ENCODE measurements around the gene INHA.

Gene INHA, protein sequence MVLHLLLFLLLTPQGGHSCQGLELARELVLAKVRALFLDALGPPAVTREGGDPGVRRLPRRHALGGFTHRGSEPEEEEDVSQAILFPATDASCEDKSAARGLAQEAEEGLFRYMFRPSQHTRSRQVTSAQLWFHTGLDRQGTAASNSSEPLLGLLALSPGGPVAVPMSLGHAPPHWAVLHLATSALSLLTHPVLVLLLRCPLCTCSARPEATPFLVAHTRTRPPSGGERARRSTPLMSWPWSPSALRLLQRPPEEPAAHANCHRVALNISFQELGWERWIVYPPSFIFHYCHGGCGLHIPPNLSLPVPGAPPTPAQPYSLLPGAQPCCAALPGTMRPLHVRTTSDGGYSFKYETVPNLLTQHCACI

DNA sequence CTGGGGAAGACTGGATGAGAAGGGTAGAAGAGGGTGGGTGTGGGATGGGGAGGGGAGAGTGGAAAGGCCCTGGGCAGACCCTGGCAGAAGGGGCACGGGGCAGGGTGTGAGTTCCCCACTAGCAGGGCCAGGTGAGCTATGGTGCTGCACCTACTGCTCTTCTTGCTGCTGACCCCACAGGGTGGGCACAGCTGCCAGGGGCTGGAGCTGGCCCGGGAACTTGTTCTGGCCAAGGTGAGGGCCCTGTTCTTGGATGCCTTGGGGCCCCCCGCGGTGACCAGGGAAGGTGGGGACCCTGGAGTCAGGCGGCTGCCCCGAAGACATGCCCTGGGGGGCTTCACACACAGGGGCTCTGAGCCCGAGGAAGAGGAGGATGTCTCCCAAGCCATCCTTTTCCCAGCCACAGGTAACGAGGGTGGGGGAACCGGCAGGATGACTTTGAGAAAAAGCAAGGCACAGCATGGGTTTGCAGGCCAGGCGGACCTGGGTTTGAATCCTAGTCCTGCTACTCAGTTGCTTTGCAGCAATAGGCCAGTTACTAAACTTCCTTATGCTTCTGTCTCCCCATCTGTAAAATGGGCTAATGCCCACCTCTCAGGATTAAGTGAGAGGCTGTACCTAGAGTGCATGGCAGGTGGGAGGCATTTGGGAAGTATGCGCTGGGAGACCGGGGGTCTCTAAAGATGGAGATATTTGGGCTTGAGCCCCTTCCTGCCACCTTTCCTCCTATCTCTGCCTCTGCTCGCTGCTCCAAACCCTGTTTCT, at the start of gene INHA:
INHA (plus strand) TSS at position 74 of the 765 bp plus-strand sequence; CDS start at position 139, 65 bp downstream.
- DNase-seq (ENCODE audit: low spot score), result no peak

DNA sequence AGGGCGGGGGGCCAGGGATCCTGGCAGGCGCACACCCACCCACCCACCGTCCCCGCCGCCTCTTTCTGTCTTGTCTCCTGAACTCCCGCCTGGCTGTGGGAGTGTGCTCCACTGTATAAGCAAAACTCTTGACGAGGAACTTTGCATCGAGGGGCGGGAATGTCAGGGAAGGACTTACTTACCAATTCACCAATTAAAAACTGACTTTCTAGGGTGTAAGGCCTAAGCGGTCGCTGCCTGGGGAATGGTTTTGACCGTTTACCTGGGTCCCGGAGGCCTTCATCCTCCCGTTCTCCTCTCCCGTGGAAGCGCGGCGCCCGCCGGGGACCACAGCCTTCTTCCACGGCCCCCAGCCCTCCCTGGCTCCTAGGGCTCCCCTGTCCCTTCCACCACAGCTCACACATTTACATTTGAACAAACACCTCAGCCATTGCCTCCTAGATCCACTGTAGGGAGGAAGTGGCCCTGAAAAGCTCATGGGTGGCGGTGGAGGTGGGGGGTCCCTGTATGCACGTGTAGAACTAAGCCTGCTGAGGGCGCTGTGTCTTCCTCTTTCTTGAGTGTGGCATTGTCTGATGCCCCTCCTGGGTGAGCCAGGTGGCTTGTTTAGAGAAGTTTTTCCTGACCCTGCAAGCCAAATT, 49.0 kb upstream of the INHA start:
- DNase-seq (ENCODE audit: low spot score), result peak; percentile 63

DNA sequence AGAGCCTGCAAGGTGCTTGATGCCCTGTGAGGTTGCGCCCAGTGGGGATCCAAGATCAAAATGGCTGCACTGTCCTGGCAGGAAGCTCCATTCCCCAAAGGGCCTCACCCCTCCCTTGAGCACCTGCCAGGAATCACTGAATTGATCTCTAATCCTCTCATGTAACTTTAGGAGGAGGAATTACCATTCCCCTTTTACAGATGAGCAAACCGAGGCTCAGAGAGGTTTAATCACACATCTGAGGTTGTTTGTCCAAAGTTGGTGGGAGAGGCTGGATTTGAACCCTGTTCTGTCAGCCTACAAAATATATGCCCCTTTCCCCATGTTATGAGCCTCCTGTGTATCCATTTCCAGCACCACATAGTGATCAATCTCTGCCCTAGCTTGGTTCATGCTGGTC, 47.3 kb upstream of the INHA start:
- DNase-seq (ENCODE audit: low spot score), result no peak

DNA sequence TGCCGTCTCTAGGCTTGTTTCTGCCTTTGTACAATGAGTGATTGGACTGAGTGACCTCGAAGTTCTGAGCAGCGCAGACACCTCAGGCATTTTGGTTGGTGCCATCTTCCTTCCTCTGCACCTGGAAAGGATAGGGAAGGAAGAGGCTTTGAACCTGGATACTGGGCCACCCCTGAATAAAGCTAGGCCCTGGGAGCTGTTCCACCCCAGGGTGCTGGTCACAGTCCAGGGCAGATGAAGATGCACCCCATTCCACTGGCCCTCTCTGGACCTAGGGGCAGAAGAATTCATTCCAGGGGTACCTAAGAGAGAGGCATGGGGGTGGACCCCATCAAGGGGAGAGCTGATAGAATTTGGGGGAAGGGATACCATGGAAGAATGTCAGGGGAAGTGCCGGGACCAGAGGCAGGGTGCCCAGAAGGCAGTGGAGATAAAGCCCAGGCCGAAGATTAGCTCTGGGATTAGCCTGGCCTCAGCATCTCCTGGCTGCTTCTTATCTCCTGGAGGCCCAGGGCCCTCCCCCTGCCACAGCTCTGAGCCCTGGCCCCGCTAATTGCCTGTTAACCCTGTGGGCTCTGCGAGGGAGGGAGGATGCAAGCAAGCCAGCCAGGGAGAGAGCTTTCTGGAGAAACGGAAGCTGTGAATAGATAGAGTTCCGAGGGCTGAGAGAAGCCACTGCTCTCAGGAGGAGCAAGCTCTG, 46.4 kb upstream of the INHA start:
- no peak for DNase-seq (ENCODE audit: low spot score)

DNA sequence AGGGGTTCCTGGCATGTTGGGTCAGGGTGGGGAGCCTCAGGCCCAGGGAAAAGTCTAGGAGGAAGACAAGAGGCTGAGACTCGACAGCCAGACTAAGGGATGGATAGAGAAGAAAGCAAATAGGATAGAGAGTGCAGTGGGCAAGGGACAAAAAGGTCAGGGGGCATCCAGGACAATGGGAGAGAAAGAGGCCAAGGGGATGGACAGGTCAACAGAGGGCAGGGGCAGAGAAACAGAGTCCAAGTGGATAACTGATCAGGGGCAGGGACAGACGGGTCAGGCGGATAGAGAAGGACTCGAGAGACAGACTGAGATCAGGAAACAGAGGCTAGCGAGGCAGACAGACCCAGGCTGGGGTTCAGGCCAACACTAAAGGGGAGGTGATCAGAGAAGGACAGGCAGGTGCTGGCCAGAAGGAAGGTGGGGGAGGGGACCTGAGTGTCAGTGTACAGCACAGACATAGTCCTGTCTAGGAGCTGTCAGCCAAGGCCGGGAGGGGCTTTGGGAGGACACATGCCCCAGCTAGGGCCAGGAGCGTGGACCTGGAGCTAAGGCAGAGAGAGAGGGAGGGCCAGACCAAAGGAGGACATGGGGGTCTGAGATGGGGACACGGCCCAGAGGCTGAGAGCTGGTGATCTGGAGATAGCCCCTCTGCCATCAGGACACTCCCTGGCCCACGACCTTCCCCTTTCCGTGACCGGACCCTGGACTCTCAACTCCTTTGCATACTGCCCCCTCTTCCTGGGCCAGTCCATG, 45.6 kb upstream of the INHA start:
- no peak for DNase-seq (ENCODE audit: low spot score)

DNA sequence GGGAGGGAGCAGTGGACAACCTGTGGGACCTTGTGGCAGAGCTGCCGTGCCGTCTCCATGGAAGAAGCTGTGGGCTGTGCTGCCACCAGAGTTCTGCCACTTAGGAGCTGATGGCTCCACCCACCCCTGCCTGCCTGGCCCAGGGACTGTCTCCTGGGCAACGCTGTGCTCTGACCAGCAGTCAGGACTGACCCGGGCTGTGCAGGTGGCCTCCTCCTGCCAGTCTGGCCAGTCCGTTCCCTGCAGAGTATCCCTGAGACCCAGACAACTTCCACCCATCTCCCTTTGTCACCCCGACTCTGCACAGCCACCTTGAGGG, 45.1 kb upstream of the INHA start:
- no peak for DNase-seq (ENCODE audit: low spot score)

DNA sequence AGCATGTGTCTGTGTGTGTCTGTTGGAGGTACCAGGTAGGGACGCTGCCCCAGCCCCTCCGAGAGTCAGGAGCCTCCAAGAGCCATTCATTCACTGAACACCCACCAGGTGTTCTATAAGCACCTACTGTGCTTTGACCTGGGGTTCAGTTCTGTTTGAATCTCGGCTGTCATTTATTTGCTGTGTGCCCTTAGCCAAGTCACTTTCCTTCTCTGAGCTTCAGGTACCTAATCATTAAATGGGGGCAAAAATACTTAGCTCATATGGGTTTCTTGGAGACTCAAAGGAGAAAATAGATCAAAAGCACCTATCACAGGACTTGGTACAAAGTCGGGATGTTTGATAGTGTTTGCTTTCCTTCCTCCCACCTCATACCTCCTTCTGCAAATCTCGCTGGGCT, 44.6 kb upstream of the INHA start:
- no peak for DNase-seq (ENCODE audit: low spot score)

DNA sequence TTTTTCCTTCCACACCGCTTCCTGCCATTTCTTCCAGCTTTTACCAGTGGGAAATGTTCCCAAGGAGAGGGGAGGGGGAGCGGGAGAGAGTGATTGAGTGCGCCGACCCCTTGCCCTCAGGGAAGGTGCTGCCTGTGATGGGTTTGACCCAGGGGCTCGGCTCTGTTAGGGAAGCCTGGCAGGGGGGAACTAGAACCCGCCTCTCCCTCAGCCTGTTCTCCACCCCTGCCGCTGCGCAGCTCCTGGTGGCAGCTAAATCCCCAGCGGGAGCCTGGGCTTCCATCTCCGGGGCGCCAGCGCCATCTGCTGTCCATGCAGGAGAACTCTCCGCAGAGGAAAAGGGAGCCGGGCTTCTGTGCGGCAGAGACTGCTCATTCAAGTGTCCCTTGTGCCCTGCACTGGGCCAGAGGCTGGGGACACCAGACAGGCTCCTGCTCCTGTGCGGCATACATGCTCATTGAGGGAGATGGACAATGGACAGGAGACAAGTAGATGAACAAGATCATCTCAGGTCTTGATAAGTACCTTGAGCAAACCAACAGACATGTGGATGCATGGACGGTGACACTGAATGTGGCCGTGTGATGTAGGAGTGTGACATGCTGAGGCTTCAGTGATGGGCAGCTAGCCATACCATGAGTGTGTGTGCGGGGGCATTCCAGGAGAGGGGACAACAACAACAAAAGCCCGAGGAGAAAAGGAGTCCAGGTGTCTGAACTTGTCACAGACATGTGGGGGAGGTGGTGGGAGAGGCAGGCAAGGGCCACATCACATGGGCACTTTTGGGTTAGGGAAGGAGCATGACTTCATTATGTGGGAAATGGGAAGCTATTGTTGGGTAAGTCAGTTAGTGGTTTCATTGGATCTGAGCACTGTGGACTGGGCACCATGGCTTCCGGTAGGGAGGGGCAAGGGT, 41.8 kb upstream of the INHA start:
- DNase-seq (ENCODE audit: low spot score), result peak; percentile 91

DNA sequence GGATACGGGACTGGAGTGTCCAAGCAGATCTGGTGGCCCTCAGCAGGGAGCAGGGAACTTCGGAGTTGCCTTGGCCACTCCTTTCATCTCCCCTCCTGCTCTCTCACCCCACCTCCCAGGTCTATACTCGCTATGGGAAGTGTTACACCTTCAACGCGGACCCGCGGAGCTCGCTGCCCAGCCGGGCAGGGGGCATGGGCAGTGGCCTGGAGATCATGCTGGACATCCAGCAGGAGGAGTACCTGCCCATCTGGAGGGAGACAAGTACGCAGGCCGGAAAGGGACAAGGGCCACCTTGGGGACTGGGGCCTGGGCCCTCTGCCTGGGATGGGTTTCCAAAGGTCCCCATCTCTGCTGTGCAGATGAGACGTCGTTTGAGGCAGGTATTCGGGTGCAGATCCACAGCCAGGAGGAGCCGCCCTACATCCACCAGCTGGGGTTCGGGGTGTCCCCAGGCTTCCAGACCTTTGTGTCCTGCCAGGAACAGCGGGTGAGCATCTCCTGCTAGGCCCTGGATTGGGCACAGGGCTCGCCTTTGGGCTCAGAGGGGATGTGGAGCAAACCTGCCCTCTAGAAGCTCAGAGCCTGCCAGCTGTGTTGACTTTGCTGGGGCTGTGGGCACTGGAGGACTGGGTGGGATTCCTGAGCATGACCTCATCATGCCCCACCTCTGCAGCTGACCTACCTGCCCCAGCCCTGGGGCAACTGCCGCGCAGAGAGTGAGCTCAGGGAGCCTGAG, 40.3 kb upstream of the INHA start:
- no peak for DNase-seq (ENCODE audit: low spot score)

DNA sequence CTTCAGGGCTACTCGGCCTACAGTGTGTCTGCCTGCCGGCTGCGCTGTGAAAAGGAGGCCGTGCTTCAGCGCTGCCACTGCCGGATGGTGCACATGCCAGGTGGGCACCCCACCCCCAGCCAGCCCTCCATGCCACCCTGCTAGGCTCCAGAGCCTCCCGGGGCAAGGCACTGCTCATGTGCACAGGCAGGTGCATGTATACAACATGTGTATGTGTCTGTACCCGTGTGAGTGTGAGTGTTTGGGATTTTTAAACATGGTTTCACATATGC, 39.8 kb upstream of the INHA start:
- DNase-seq (ENCODE audit: low spot score), result no peak

DNA sequence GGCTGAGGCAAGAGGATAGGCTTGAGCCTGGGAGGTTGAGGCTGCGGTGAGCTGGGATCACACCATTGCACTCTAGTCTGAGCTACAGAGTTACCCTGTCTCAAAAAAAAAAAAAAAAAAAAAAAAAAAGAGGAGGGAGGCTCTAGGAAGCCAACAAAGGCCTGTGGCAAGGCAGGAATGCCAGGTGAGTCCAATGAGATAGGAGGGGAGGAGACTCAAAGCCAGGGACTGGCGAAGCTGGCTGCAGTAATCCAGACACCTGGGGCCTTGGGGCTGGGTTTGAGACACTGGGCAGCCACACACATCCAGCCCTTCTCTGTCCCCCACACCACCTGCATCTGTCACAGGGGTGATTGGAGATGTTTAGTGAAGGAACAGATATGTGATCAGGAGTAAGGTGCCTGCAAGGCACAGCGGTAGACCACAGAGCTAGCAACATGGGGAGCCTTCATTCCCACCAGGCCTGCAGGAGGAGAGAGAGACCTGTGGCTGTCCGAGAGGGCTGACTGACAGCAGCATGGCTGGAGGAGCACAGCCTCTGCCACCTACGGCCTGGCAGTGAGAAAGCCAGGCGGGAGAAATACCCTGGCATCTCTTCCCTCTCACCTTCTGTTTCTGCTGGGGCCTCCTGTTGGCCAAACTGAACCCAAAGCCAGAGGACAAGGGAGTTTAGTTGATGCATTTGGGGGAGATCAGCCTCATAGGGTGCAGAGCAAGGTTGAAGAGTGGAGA, 38.0 kb upstream of the INHA start:
- peak; percentile 59 for DNase-seq (ENCODE audit: low spot score)

DNA sequence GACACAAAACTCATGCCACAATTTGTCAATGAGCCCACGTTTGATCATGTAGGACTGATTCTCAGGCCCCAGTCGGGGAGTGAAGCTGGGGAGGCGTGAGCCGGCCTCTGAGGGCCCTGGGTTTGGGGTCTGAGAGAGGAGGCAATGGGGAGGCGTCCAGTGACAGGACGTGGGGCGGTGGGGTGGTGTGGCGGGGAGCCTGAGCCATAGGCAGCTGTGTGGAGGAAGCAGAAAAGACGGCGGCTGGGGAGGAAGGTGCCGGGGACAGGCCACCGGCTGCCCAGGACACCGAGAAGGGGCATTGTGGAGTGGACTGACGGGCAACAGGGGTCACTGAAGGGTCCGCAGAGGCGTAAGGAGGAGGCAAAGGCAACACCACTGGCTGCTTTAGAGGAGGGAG, 35.7 kb upstream of the INHA start:
- DNase-seq (ENCODE audit: low spot score), result no peak

DNA sequence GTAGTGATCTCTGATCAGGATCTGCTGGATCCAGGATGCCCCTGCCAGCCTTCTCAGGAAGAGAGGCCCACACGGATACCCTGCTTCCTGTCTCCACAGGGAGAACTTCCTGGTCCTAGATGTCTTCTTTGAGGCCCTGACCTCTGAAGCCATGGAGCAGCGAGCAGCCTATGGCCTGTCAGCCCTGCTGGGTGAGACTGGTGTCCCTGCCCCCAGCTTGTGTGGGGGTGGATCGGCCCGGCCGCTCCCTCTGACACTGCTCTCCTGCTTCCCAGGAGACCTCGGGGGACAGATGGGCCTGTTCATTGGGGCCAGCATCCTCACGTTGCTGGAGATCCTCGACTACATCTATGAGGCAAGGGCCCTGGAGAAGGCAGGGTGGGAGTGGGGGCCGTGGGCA, 35.1 kb upstream of the INHA start:
- DNase-seq (ENCODE audit: low spot score), result no peak

DNA sequence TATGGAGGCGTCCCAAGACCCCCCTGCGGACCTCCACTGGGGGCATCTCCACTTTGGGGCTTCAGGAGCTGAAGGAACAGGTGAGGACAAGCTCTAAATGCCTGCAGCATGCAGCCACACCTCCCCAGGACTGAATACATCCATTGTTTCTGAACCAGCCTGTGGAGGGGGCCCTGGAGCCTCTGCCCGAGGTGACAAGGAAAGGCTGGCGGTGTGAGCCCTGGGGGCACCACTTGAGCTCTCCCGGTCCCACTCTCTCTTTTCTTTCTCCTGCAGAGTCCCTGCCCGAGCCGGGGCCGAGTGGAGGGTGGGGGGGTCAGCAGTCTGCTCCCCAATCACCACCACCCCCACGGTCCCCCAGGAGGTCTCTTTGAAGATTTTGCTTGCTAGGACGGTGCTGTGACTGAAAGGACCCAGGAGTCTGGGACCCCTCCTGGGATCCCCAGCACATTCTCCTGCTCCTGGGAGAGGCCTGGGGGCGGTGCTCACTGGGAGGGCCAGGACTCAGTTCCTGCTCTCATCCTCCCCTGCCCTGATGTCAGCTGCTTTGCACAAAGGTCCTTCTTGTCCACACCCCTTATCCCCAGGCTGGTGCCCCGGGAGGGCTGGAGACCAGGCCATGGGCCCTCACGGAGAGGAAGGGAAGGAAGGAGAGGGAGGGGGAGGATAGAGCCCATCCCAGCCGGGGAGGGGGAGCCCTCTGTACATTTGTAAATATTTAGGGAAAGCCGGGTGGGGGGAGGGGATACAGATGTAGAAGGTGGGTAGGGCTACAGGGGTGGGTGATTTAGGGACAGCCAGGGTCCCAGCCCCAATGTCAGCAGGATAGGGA, 34.2 kb upstream of the INHA start:
- no peak for DNase-seq (ENCODE audit: low spot score)

DNA sequence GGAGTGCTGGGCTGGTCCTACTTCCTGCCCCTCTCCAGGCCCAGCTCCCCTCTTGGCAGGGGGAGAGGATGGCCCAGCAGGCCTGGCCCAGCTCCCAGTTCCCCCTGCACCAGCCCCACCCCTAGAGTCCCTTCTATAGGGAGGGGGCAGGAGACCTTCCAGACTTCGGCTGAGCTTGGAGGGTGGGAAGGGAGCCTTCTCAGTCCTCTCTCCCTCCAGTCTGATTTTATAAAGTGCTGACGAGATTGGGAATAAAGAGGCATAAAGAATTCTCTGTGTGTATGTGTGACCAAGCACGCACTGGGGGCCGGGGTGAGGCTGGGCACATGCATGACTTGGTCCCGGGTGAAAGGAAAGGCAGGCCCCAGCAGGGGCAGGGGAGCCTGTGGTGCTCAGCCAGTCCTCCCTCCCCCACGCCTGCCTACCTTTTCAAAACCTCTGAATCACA, 33.6 kb upstream of the INHA start:
- DNase-seq (ENCODE audit: low spot score), result no peak

DNA sequence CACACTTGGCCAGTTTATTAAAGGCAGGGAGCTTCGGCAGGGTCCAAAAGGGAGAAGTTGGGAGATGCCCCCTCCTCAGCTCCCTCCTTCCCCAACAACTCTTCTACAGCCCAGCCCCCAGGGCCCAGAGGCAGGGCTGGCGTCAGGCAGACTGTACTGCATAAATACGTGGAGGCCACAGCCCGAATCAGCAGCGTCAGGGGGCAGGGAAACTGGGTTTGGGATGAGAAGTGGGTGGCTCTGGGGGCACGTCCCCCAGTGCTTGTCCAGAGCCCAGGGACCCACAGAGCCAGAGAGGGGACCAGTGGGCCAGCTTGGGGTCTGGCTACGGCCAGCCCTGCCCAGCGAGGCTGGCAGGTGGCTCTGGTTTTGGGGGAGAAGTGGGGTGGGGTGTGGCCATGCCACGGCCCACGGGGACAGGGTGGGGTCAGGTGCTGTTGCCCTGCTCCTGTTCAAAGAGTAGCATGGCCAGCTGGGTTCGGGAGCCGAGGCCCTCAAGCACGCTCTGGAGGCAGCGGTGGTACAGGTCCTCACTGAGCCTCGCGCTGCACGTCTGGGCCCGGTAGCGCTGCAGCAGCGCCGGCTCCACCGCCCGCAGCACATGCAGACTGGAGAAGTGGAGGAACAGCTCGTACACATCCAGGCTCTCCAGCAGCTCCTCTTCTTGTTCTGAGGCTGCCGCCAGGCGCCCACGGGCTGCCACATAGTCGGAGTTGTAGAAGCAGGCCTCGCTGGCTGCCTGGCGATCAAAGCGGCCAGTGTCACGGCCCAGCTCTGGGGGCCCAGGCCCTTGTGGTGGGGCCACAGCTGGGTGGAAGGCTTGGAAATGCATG, 32.9 kb upstream of the INHA start:
- DNase-seq (ENCODE audit: low spot score), result no peak

DNA sequence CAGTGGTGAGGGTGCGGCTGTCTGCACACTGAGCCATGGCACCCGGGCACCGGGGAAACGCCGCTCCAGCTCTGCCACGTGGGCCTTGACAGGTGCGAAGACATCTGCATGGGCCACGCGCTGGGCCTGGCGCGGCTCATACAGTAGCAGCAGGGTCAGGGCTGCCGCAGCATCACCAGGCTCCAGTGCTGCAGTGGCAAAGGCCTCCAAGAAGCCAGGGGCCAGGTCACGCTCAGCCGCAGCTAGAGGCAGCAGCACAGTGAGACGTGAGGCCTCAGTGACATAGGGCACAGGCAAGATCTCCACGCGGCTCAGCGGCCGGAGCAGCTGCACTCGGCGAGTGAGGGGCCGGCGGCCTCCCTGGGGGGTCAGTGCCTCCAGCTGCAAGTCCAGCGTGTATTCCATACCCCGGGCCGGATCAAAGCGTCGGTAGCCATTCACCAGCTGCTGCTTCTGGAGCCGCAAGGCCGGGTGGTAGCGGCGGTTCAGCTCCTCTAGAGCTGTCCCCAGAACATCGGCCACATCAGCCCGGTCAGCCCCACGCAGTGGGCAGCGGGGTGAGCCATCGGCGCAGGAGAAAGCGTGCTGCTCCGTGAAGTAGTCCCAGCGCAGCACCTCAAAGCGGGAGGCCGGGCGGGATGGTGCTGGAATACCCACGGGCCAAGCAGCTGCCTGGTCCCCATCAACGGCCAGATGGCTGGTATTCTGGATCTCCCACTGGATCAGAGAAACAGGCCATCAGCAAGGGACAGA, 32.0 kb upstream of the INHA start:
- DNase-seq (ENCODE audit: low spot score), result no peak
